ENCODE results near the gene TUBB4A.

- TF ChIP-seq GATA2 (IDR thresholded peaks at IDR 0.05; ENCODE audit: low read depth, low read length), result no peak
- TF ChIP-seq GATA3 (IDR thresholded peaks at IDR 0.05; ENCODE audit: low read depth, low read length), result no peak
These were observed 27.9 kb upstream of the TUBB4A start for GRCh38 chr19:6529937-6530385.
